ENCODE measurements around the gene CSNK1G1.

CSNK1G1 gene

GRCh38 chr15:64355944-64356709 is at the start of gene CSNK1G1:
Gene CSNK1G1, minus strand, starts transcription at chr15:64356173. Its CDS starts 55,674 bp downstream, at chr15:64300499.
- TF ChIP-seq GATA3 (IDR thresholded peaks at IDR 0.05; ENCODE audit: low read depth, low read length) (no peak), GATA2 (IDR thresholded peaks at IDR 0.05; ENCODE audit: low read depth, low read length) (no peak)

- TF ChIP-seq GATA3 (IDR thresholded peaks at IDR 0.05; ENCODE audit: low read depth, low read length): no peak
- TF ChIP-seq GATA2 (IDR thresholded peaks at IDR 0.05; ENCODE audit: low read depth, low read length): no peak
Measured at GRCh38 chr15:64400583-64400982, 44.6 kb upstream of the CSNK1G1 start.

GRCh38 chr15:64398575-64398974 is 42.6 kb upstream of the CSNK1G1 start:
- TF ChIP-seq GATA2 (IDR thresholded peaks at IDR 0.05; ENCODE audit: low read depth, low read length): no peak
- TF ChIP-seq GATA3 (IDR thresholded peaks at IDR 0.05; ENCODE audit: low read depth, low read length): no peak

- TF ChIP-seq GATA3 (IDR thresholded peaks at IDR 0.05; ENCODE audit: low read depth, low read length) (no peak), GATA2 (IDR thresholded peaks at IDR 0.05; ENCODE audit: low read depth, low read length) (no peak)
Measured at GRCh38 chr15:64396789-64397188, 40.8 kb upstream of the CSNK1G1 start.

GRCh38 chr15:64389036-64389435 is 33.1 kb upstream of the CSNK1G1 start:
- no peak for TF ChIP-seq GATA3 (IDR thresholded peaks at IDR 0.05; ENCODE audit: low read depth, low read length)
- TF ChIP-seq GATA2 (IDR thresholded peaks at IDR 0.05; ENCODE audit: low read depth, low read length): no peak

DNA sequence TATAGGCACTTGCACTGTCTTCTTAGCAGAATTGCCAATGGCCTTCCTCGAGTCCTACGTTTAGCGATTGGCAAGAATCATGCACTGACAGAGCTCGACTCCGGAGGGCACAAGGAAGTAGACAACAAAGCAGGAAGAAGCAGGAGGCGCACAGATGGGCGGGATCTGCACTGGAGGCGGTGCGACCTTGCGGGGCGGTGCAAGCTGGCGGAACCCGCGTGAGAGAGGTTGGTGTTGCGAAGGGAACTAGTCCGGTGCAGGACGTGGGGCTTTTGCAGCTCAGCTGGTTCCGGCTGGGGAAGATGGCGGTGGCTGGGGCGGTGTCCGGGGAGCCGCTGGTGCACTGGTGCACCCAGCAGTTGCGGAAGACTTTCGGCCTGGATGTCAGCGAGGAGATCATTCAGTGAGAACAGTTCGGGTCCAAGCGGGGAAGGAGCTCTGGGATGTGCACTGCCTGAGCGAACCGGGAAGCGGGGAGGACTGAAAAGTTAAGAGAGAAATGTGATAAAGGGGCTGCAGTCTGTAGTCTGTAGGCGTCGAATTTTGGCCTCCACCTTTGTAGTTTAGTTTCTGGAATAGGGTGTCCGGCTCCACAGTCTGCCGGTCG is 31.7 kb upstream of the CSNK1G1 start, which contains the start of gene TRIP4:
TRIP4 (plus strand) TSS at position 275 of the 607 bp plus-strand sequence; CDS start at position 303, 28 bp downstream.
- TF ChIP-seq GATA3 (IDR thresholded peaks at IDR 0.05; ENCODE audit: low read depth, low read length): no peak
- no peak for TF ChIP-seq GATA2 (IDR thresholded peaks at IDR 0.05; ENCODE audit: low read depth, low read length)

DNA sequence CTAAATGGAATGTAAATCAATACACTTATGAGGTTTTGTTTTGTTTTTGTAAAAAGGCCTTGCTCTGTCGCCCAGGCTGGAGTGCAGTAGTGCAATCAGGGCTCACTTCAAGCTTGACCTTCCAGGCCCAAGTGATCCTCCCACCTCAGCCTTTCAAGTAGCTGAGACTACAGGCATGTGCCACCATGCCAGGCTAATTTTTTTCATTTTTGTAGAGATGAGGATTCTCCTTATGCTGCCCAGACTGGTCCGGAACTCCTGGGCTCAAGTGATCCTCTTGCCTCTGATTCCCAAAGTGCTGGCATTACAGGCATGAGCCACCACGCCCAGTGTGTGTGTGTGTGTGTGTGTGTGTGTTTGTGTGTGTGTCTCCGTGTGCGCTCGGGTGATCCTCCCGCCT is 30.3 kb upstream of the CSNK1G1 start:
- TF ChIP-seq GATA3 (IDR thresholded peaks at IDR 0.05; ENCODE audit: low read depth, low read length): no peak
- TF ChIP-seq GATA2 (IDR thresholded peaks at IDR 0.05; ENCODE audit: low read depth, low read length): no peak

DNA sequence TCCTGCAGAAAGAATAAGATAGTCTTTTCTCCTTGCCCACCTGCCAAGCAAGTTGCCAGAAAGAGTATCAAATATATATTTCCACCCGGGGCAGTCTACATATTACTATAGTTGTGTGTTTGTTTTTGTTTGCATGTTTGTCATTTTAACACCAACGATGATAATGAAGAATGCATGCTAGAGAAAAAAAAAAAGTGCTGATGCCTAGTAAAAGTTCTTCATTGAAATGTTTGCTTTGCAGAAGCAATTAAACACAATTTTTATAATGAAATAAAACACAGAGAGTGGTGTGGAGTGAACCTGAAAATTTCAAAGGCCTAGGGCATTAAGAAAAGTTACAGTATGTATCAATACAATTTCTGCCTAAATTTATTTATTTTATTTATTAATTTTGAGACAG is 27.8 kb upstream of the CSNK1G1 start:
- TF ChIP-seq GATA3 (IDR thresholded peaks at IDR 0.05; ENCODE audit: low read depth, low read length) (no peak), GATA2 (IDR thresholded peaks at IDR 0.05; ENCODE audit: low read depth, low read length) (no peak)

GRCh38 chr15:64381000-64381751 is 25.2 kb upstream of the CSNK1G1 start, which contains the start of gene PCLAF:
Gene PCLAF, minus strand, starts transcription at chr15:64381441. Its CDS starts 70 bp downstream, at chr15:64381371.
- TF ChIP-seq GATA3 (IDR thresholded peaks at IDR 0.05; ENCODE audit: low read depth, low read length): no peak
- TF ChIP-seq GATA2 (IDR thresholded peaks at IDR 0.05; ENCODE audit: low read depth, low read length): no peak

DNA sequence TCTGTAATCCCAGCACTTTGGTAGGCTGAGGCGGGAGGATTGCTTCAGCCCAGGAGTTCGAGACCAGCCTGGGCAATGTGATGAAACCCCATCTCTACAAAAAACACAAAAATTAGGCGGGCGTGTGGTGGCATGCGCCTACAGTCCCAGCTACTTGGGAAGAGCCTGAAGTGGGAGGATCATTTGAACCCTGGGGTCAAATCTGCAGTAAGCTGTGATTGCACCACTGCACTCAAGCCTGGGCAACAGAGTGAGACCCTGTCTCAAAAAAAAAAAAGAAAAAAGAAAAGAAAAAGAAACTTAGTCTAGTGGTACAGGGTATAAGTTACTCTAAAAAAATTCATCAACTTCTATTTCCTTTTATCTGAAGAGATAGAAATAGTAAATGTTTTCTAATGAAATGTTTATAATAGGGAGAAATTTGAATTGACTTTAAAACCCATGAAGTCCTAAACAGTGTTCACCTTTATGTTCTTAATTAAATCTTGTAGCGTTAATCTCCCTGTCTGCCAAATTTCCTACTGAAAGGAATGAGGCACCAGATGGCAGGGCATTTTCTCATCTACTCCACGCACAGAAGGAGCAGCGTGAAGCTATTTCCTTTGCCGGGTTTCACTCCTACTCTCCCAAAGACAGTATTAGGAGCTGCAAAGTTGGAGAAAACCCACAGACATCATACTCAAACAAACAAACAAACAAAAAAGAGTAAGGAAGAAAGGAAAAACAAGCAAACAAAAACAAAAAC is 23.4 kb upstream of the CSNK1G1 start:
- TF ChIP-seq GATA2 (IDR thresholded peaks at IDR 0.05; ENCODE audit: low read depth, low read length) (no peak), GATA3 (IDR thresholded peaks at IDR 0.05; ENCODE audit: low read depth, low read length) (no peak)

DNA sequence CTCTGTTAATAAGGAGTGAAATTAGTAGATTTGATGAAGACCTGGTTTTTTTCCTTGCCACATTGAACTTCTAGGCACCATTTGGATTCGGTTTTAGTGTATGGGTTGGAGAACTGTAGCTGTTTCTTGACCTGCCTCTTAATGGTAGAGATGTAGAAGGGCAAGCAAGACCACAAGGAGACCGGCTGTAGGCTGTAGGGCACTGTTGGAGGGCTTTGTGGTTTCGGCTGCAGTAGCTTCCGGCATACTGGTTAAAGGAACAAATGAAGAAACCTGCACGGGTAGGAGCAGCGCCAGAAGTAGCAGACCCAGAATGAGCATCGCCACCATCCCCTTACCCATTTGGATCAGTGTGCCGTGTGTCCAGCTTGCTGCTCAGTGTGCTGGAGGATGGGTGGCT is 17.4 kb upstream of the CSNK1G1 start:
- TF ChIP-seq GATA3 (IDR thresholded peaks at IDR 0.05; ENCODE audit: low read depth, low read length): no peak
- no peak for TF ChIP-seq GATA2 (IDR thresholded peaks at IDR 0.05; ENCODE audit: low read depth, low read length)

DNA sequence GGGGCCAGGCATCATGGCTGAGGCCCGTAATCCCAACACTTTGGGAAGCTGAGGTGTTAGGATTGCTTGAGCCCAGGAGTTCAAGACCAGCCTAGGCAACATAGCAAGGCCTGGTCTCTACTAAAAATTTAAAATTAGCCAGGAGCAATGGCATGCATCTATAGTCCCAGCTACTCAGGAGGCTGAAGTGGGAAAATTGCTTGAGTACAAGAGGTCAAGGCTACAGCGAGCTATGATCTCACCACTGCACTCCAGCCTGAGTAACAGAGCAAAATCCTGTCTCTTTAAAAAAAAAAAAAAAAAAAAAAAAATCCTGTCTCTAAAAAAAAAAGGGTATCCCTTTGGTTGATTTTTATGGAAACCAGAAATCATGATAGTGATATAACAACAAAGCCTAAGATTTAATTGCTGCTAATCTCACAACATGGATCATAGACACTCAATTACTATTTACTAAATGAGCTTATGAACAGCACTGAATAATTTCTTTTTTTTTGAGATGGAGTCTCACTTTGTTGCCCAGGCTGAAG is 13.2 kb upstream of the CSNK1G1 start:
- TF ChIP-seq GATA3 (IDR thresholded peaks at IDR 0.05; ENCODE audit: low read depth, low read length) (no peak), GATA2 (IDR thresholded peaks at IDR 0.05; ENCODE audit: low read depth, low read length) (no peak)

GRCh38 chr15:64361259-64361658 is 5.3 kb upstream of the CSNK1G1 start:
- TF ChIP-seq GATA3 (IDR thresholded peaks at IDR 0.05; ENCODE audit: low read depth, low read length) (no peak), GATA2 (IDR thresholded peaks at IDR 0.05; ENCODE audit: low read depth, low read length) (no peak)

All from SH-SY5Y (cell line).